NB4 (cell line): ENCODE measurements around the gene PNMA8C.

ENCODE experiments used
- POLR2A ChIP-seq: IDR thresholded peaks from 2 replicates; pipeline ENCODE4 v1.6.1; 2011; ENCODE audit warnings: mild to moderate bottlenecking; ENCODE audit not compliant: insufficient read length; ENCODE audit errors: extremely low read depth
- TF ChIP-seq, protein P1 (sequence below): IDR thresholded peaks from one replicate; pipeline ENCODE4 v1.5.1; 2012; ENCODE audit warnings: low read depth, low read length

DNA sequence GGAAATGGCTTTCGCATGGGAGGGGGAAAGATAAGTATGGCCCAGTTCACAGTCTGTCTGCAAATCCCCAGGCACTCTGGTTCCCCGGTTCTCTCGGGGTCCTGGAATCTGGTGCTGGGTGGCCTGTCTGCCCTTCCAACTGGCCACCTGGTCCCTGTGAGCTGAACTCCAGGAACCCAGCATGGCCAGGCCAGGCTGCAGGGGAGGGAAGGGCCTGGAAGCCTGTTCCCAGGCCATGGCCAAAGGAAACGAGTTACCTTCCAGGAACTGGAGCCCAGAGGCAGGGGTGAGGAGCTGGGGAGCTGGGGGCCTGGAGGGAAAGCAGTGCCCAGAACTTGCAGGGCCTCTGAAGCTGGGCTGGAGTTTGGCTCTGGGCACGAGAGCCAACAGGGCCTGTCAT lies 19.1 kb upstream of the PNMA8C start:
- no peak for TF ChIP-seq POLR2A
- TF ChIP-seq, protein P1, sequence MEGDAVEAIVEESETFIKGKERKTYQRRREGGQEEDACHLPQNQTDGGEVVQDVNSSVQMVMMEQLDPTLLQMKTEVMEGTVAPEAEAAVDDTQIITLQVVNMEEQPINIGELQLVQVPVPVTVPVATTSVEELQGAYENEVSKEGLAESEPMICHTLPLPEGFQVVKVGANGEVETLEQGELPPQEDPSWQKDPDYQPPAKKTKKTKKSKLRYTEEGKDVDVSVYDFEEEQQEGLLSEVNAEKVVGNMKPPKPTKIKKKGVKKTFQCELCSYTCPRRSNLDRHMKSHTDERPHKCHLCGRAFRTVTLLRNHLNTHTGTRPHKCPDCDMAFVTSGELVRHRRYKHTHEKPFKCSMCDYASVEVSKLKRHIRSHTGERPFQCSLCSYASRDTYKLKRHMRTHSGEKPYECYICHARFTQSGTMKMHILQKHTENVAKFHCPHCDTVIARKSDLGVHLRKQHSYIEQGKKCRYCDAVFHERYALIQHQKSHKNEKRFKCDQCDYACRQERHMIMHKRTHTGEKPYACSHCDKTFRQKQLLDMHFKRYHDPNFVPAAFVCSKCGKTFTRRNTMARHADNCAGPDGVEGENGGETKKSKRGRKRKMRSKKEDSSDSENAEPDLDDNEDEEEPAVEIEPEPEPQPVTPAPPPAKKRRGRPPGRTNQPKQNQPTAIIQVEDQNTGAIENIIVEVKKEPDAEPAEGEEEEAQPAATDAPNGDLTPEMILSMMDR: no peak
